Smooth muscle cell (in vitro differentiated cells): ENCODE data around the gene MMP24. TPM values are rescaled to one million over a fixed set of nuclear protein-coding genes. Genes with fewer than 3 reads are reported as not detected.

Source experiments
- DNase-seq: peaks from one replicate; lab custom pipeline; 2025; ENCODE audit not compliant: unreplicated experiment; lab: John Stamatoyannopoulos, UW
- H2AFZ ChIP-seq: fragments of 200-600 bp; sonication (generic); 2 replicates; pipeline ENCODE4 v1.6.0; 2016; ENCODE audit warnings: antibody characterized with exemption, low read depth, mild to moderate bottlenecking
- H3F3A ChIP-seq: fragments of 200-600 bp; sonication (generic); 2 replicates; pipeline ENCODE4 v1.6.0; 2017; ENCODE audit warnings: antibody characterized with exemption, low read depth
- H3K27ac ChIP-seq: fragments of 200-600 bp; sonication (generic); 2 replicates; pipeline ENCODE4 v1.5.1; 2016; ENCODE audit warnings: low read depth, mild to moderate bottlenecking
- H3K27me3 ChIP-seq: fragments of 200-600 bp; sonication (generic); 2 replicates; pipeline ENCODE4 v1.6.1; 2016; ENCODE audit warnings: low read depth, mild to moderate bottlenecking
- H3K36me3 ChIP-seq: fragments of 200-600 bp; sonication (generic); 2 replicates; pipeline ENCODE4 v1.5.1; 2016; ENCODE audit warnings: low read depth
- H3K4me1 ChIP-seq: fragments of 200-600 bp; sonication (generic); 2 replicates; pipeline ENCODE4 v1.5.1; 2016; ENCODE audit warnings: low read depth
- H3K4me2 ChIP-seq: fragments of 200-600 bp; sonication (generic); 2 replicates; pipeline ENCODE4 v1.6.0; 2016; ENCODE audit warnings: mild to moderate bottlenecking
- H3K4me3 ChIP-seq: fragments of 200-600 bp; sonication (generic); 2 replicates; pipeline ENCODE4 v1.5.1; 2016; ENCODE audit warnings: mild to moderate bottlenecking
- H3K79me2 ChIP-seq: fragments of 200-600 bp; sonication (generic); 2 replicates; pipeline ENCODE4 v1.6.0; 2016; ENCODE audit warnings: low read depth, mild to moderate bottlenecking
- H3K9ac ChIP-seq: fragments of 200-600 bp; sonication (generic); 2 replicates; pipeline ENCODE4 v1.6.0; 2016; ENCODE audit warnings: low read depth
- H3K9me3 ChIP-seq: fragments of 200-600 bp; sonication (generic); replicated peaks from 2 replicates; pipeline ENCODE4 v1.5.1; 2016; ENCODE audit warnings: low read depth
- H4K20me1 ChIP-seq: fragments of 200-600 bp; sonication (generic); 2 replicates; pipeline ENCODE4 v1.6.0; 2016; ENCODE audit warnings: low read depth
- CTCF ChIP-seq: fragments of 200-600 bp; sonication (generic); IDR thresholded peaks from 2 replicates; pipeline ENCODE4 v1.5.1; 2017; ENCODE audit warnings: borderline replicate concordance, mild to moderate bottlenecking, antibody characterized with exemption; ENCODE audit not compliant: insufficient read depth, poor library complexity, severe bottlenecking
- WGBS: methylation state at CpG from one replicate; pipeline ENCODE4 v1.1.7; 2016; ENCODE audit warnings: low lambda C conversion rate; 5-methylcytosine and 5-hydroxymethylcytosine counted together
- polyA plus RNA-seq: library from polyadenylated mRNA; unstranded; fragments of >200 nt; fragmentation: Nextera tagmentation; extraction: Ambion mirVana; gene quantifications from 2 replicates; pipeline ENCODE4 v1.2.1, GENCODE V29; 2016
- total RNA-seq: library from RNA; depleted of rRNA; stranded (reverse); fragments of >200 nt; gene quantifications from 2 replicates; pipeline ENCODE4 v1.2.3, GENCODE V29; 2014

MMP24 gene
- total and polyA plus RNA-seq, 2 experiments from 2014 or later, result 0.03 to 0.09 TPM

DNA sequence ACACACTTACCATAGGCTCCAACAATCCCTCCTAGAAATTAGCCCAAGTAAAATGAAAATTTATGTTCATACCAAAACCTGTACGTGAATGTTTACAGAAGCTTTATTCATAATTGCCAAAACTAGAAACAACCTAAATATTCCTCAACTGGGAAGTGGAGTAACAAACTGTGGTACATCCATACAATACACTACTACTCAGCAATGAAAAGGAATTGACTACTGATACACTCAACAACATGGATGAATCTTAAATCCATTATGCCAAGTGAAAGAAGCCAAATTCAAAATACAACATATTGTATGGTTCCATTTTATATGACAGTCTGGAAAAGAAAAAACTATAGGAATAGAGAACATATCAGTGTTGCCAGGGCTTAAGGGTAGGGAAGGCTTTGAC lies 19.7 kb upstream of the MMP24 start:
- Histone ChIP-seq H3K27me3 (no peaks in the 10 kb centered on the region), H3K4me2 (no peak overlapping the region), H3K9me3 (peaks cover 7% of the 10 kb centered on the region), H3F3A (no peaks in the 10 kb centered on the region), H2AFZ (no peak overlapping the region), H3K4me1 (no peaks in the 10 kb centered on the region), H4K20me1 (no peaks in the 10 kb centered on the region), H3K79me2 (no peaks in the 10 kb centered on the region), H3K9ac (no peak overlapping the region), H3K4me3 (no peak overlapping the region), H3K36me3 (no peaks in the 10 kb centered on the region), H3K27ac (no peak overlapping the region)
- 100% methylated on average over 1 of the region's 1 CpG for WGBS
- TF ChIP-seq CTCF, result no peak
- no peak for DNase-seq

GRCh38 chr20:35207950-35208611 lies 18.4 kb upstream of the MMP24 start:
- no peaks in the 10 kb centered on the region for H3K4me1 ChIP-seq
- H3K9ac ChIP-seq, result no peak overlapping the region
- 31% methylated on average over 8 of the region's 8 CpGs for WGBS
- no peaks in the 10 kb centered on the region for H3K36me3 ChIP-seq
- no peak overlapping the region for H3K27ac ChIP-seq
- DNase-seq, result peak; percentile 11
- peaks cover 7% of the 10 kb centered on the region for H3K9me3 ChIP-seq
- H3F3A ChIP-seq, result no peaks in the 10 kb centered on the region
- no peaks in the 10 kb centered on the region for H3K79me2 ChIP-seq
- no peaks in the 10 kb centered on the region for H4K20me1 ChIP-seq
- no peaks in the 10 kb centered on the region for H3K27me3 ChIP-seq
- peak; percentile 83 for TF ChIP-seq CTCF
- H2AFZ ChIP-seq, result no peak overlapping the region
- no peak overlapping the region for H3K4me3 ChIP-seq
- no peak overlapping the region for H3K4me2 ChIP-seq

- WGBS, result 81% methylated on average over 12 of the region's 12 CpGs
- Histone ChIP-seq H2AFZ (no peak overlapping the region), H3K27ac (peak overlapping the region; percentile 53), H3K4me3 (no peak overlapping the region), H3K4me2 (no peak overlapping the region), H4K20me1 (no peaks in the 10 kb centered on the region), H3K79me2 (no peaks in the 10 kb centered on the region), H3K4me1 (no peaks in the 10 kb centered on the region), H3F3A (no peaks in the 10 kb centered on the region), H3K27me3 (no peaks in the 10 kb centered on the region), H3K9ac (no peak overlapping the region), H3K36me3 (no peaks in the 10 kb centered on the region), H3K9me3 (no peaks in the 10 kb centered on the region)
- DNase-seq, result no peak
- TF ChIP-seq CTCF, result no peak
These were observed 11.2 kb upstream of the MMP24 start for GRCh38 chr20:35215066-35215956.
